ENCODE data around the gene C1orf167. TPM values are rescaled to one million over a fixed set of nuclear protein-coding genes. Genes with fewer than 3 reads are reported as not detected.
A peak's percentile ranks its signal among the peaks of the same experiment; 100 is the strongest.

Gene C1orf167
- total and polyA plus RNA-seq, 2 of the 13 experiments (the other 11 are each of a cell fraction or from before 2014, with no cell fraction given), result not detected

- Histone ChIP-seq H3K9me3 (ENCODE audit: low read length) (no peaks in the 10 kb centered on the region), H3K4me3 (replicated peaks in 1 of 3; ENCODE audit: insufficient read depth in 1 of 3, low read depth in 2 of 3, low read length in 3 of 3) (no peak overlapping the region), H3K4me1 (ENCODE audit: insufficient read depth, low read length) (peaks cover 35% of the 10 kb centered on the region), H2AFZ (ENCODE audit: low read length) (no peak overlapping the region), H3K4me2 (ENCODE audit: low read depth, low read length) (no peak overlapping the region), H3K27ac (ENCODE audit: extremely low read length, insufficient read depth, low read length) (no peak overlapping the region), H3K27me3 (ENCODE audit: control insufficient read depth in 1 of 2, insufficient read depth in 2 of 2, low read length in 2 of 2) (peaks cover 0 to 3% of the 10 kb centered on the region in 2 experiments; a peak in 1 of 5 replicates), H3K79me2 (ENCODE audit: insufficient read depth, low read length) (no peaks in the 10 kb centered on the region), H3K36me3 (replicated peaks in 1 of 2; ENCODE audit: control insufficient read depth in 1 of 2, insufficient read depth in 2 of 2, low read length in 2 of 2) (no peaks in the 10 kb centered on the region), H4K20me1 (ENCODE audit: insufficient read depth, low read length) (no peaks in the 10 kb centered on the region), H3K9ac (ENCODE audit: insufficient read depth, low read depth, low read length) (no peak overlapping the region)
- POLR2A ChIA-PET, result interaction anchor here (3.5 kb wide), 1 partner anchor 170 kb away, joined by 17 read pairs; no protein-coding TSS in a partner anchor
- FAIRE-seq, result no peak
- BruUV-seq (replicated peaks), result no TSS peak
- DNase-seq (ENCODE audit: low spot score), result no peak
- no peak for TF ChIP-seq ZNF768 (CRISPR knock-in tag; IDR thresholded peaks at IDR 0.05)
- TF ChIP-seq, protein P1, sequence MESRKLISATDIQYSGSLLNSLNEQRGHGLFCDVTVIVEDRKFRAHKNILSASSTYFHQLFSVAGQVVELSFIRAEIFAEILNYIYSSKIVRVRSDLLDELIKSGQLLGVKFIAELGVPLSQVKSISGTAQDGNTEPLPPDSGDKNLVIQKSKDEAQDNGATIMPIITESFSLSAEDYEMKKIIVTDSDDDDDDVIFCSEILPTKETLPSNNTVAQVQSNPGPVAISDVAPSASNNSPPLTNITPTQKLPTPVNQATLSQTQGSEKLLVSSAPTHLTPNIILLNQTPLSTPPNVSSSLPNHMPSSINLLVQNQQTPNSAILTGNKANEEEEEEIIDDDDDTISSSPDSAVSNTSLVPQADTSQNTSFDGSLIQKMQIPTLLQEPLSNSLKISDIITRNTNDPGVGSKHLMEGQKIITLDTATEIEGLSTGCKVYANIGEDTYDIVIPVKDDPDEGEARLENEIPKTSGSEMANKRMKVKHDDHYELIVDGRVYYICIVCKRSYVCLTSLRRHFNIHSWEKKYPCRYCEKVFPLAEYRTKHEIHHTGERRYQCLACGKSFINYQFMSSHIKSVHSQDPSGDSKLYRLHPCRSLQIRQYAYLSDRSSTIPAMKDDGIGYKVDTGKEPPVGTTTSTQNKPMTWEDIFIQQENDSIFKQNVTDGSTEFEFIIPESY (CRISPR knock-in tag; IDR thresholded peaks at IDR 0.05), result peak; percentile 74
- intact Hi-C loops (cut with micrococcal nuclease; ENCODE audit: unreplicated experiment), result no loop called here
- CTCF ChIA-PET (ENCODE audit: low intra/inter-chr PET ratio, low total read pairs), result no interaction called here
- ATAC-seq, result no peak
- 84% methylated on average over 6 of the region's 6 CpGs for WGBS (ENCODE audit: low lambda C conversion rate)
- in situ Hi-C loops (cut with HindIII; ENCODE audit: extremely low pct_ligation_motif_present, low pct_unique_long_range_greater_than_20kb), result no loop called here
These were observed 23.2 kb upstream of the C1orf167 start for GRCh38 chr1:11738783-11739182.

GRCh38 chr1:11740258-11741192, 21.5 kb upstream of the C1orf167 start:
- no peak for FAIRE-seq
- H3K27me3 ChIP-seq (ENCODE audit: control insufficient read depth in 1 of 2, insufficient read depth in 2 of 2, low read length in 2 of 2), result no peaks in the 10 kb centered on the region; a peak in 1 of 5 replicates
- WGBS (ENCODE audit: low lambda C conversion rate), result 86% methylated on average over 13 of the region's 15 CpGs
- DNase-seq (ENCODE audit: low spot score), result no peak
- in situ Hi-C loops (cut with HindIII; ENCODE audit: extremely low pct_ligation_motif_present, low pct_unique_long_range_greater_than_20kb), result no loop called here
- no peak overlapping the region for H3K9ac ChIP-seq (ENCODE audit: insufficient read depth, low read depth, low read length)
- H3K79me2 ChIP-seq (ENCODE audit: insufficient read depth, low read length), result no peaks in the 10 kb centered on the region
- no peak for TF ChIP-seq ZNF609 (CRISPR knock-in tag; IDR thresholded peaks at IDR 0.05; ENCODE audit: borderline replicate concordance)
- TF ChIP-seq, protein P2, sequence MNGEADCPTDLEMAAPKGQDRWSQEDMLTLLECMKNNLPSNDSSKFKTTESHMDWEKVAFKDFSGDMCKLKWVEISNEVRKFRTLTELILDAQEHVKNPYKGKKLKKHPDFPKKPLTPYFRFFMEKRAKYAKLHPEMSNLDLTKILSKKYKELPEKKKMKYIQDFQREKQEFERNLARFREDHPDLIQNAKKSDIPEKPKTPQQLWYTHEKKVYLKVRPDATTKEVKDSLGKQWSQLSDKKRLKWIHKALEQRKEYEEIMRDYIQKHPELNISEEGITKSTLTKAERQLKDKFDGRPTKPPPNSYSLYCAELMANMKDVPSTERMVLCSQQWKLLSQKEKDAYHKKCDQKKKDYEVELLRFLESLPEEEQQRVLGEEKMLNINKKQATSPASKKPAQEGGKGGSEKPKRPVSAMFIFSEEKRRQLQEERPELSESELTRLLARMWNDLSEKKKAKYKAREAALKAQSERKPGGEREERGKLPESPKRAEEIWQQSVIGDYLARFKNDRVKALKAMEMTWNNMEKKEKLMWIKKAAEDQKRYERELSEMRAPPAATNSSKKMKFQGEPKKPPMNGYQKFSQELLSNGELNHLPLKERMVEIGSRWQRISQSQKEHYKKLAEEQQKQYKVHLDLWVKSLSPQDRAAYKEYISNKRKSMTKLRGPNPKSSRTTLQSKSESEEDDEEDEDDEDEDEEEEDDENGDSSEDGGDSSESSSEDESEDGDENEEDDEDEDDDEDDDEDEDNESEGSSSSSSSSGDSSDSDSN (CRISPR knock-in tag; IDR thresholded peaks at IDR 0.05), result no peak
- TF ChIP-seq ZNF782 (CRISPR knock-in tag; IDR thresholded peaks at IDR 0.05; ENCODE audit: borderline replicate concordance), result no peak
- H3K4me2 ChIP-seq (ENCODE audit: low read depth, low read length), result no peak overlapping the region
- H3K4me3 ChIP-seq (replicated peaks in 1 of 3; ENCODE audit: insufficient read depth in 1 of 3, low read depth in 2 of 3, low read length in 3 of 3), result no peak overlapping the region
- no peak for ATAC-seq
- no TSS peak for BruUV-seq (replicated peaks)
- H3K36me3 ChIP-seq (replicated peaks in 1 of 2; ENCODE audit: control insufficient read depth in 1 of 2, insufficient read depth in 2 of 2, low read length in 2 of 2), result no peaks in the 10 kb centered on the region
- no peaks in the 10 kb centered on the region for H3K9me3 ChIP-seq (ENCODE audit: low read length)
- H3K27ac ChIP-seq (ENCODE audit: extremely low read length, insufficient read depth, low read length), result no peak overlapping the region
- H4K20me1 ChIP-seq (ENCODE audit: insufficient read depth, low read length), result no peaks in the 10 kb centered on the region
- ChIA-PET CTCF (ENCODE audit: low intra/inter-chr PET ratio, low total read pairs) (no interaction called here), POLR2A (interaction anchor here (1.3 kb wide), 1 partner anchor 37 kb away, joined by 3 read pairs; no protein-coding TSS in a partner anchor)
- intact Hi-C loops (cut with micrococcal nuclease; ENCODE audit: unreplicated experiment), result no loop called here
- no peak overlapping the region for H2AFZ ChIP-seq (ENCODE audit: low read length)
- H3K4me1 ChIP-seq (ENCODE audit: insufficient read depth, low read length), result peaks cover 30% of the 10 kb centered on the region

Data from HepG2 (cell line).